Trophoblast cell (in vitro differentiated cells and primary cell): ENCODE data around the gene EIF5A2.

Experiments
- DNase-seq, 2 donors: peaks; one replicate each; pipeline ENCODE4 v3.0.0-alpha.2; 2016
- H2AFZ ChIP-seq: 2 replicates; pipeline ENCODE4 v1.6.1; 2013; ENCODE audit warnings: low read length, moderate library complexity, mild to moderate bottlenecking; ENCODE audit not compliant: insufficient read depth, poor library complexity
- H2AK5ac ChIP-seq: 2 replicates; pipeline ENCODE4 v1.6.1; 2013; ENCODE audit warnings: mild to moderate bottlenecking, low read length
- H2BK120ac ChIP-seq: 2 replicates; pipeline ENCODE4 v1.6.1; 2013; ENCODE audit warnings: low read length, mild to moderate bottlenecking, moderate library complexity; ENCODE audit not compliant: insufficient read depth, poor library complexity
- H2BK12ac ChIP-seq: 2 replicates; pipeline ENCODE4 v1.6.1; 2013; ENCODE audit warnings: mild to moderate bottlenecking, low read length, moderate library complexity
- H2BK5ac ChIP-seq: 2 replicates; pipeline ENCODE4 v1.6.1; 2013; ENCODE audit warnings: low read length, low read depth, moderate library complexity, mild to moderate bottlenecking; ENCODE audit not compliant: poor library complexity
- H3K14ac ChIP-seq: 2 replicates; pipeline ENCODE4 v1.6.1; 2013; ENCODE audit warnings: mild to moderate bottlenecking, low read length
- H3K18ac ChIP-seq: 2 replicates; pipeline ENCODE4 v1.6.1; 2013; ENCODE audit warnings: mild to moderate bottlenecking, low read length
- H3K23ac ChIP-seq: 2 replicates; pipeline ENCODE4 v1.6.1; 2013; ENCODE audit warnings: low read length
- H3K27ac ChIP-seq: 2 replicates; pipeline ENCODE4 v1.5.1; 2013; ENCODE audit warnings: low read depth, mild to moderate bottlenecking, inconsistent platforms, low read length, moderate library complexity
- H3K27me3 ChIP-seq: 2 replicates; pipeline ENCODE4 v1.6.1; 2013; ENCODE audit warnings: inconsistent platforms, mild to moderate bottlenecking, low read length, moderate library complexity; ENCODE audit not compliant: insufficient read depth
- H3K36me3 ChIP-seq, 2 experiments: 1 replicate in 1 of 2; 2 replicates in 1 of 2; pipeline ENCODE4 v1.6.1; 2013; ENCODE audit warnings: low read length in 2 of 2, mild to moderate bottlenecking in 2 of 2, moderate library complexity in 1 of 2; ENCODE audit not compliant: insufficient read depth in 2 of 2, control insufficient read depth in 1 of 2
- H3K4ac ChIP-seq: 2 replicates; pipeline ENCODE4 v1.6.1; 2013; ENCODE audit warnings: low read depth, mild to moderate bottlenecking, low read length, moderate library complexity
- H3K4me1 ChIP-seq, 2 experiments: 1 replicate in 1 of 2; 2 replicates in 1 of 2; pipeline ENCODE4 v1.6.1; 2013; ENCODE audit warnings: low read length in 2 of 2, mild to moderate bottlenecking in 2 of 2, moderate library complexity in 1 of 2; ENCODE audit not compliant: insufficient read depth in 2 of 2, control insufficient read depth in 1 of 2
- H3K4me2 ChIP-seq: 2 replicates; pipeline ENCODE4 v1.6.1; 2013; ENCODE audit warnings: inconsistent platforms, mild to moderate bottlenecking, low read length, moderate library complexity
- H3K4me3 ChIP-seq: 2 replicates; pipeline ENCODE4 v1.5.1; 2013; ENCODE audit warnings: mild to moderate bottlenecking, low read depth, low read length, inconsistent platforms
- H3K79me1 ChIP-seq: one replicate; pipeline ENCODE4 v1.6.1; 2013; ENCODE audit warnings: low read length
- H3K79me2 ChIP-seq: 2 replicates; pipeline ENCODE4 v1.6.1; 2013; ENCODE audit warnings: low read length, mild to moderate bottlenecking; ENCODE audit not compliant: control insufficient read depth, insufficient read depth, poor library complexity
- H3K9ac ChIP-seq: 2 replicates; pipeline ENCODE4 v1.6.1; 2013; ENCODE audit warnings: mild to moderate bottlenecking, low read length
- H3K9me3 ChIP-seq: 2 replicates; pipeline ENCODE4 v1.6.1; 2013; ENCODE audit warnings: low read depth, mild to moderate bottlenecking, control low read depth, inconsistent platforms, low read length; ENCODE audit not compliant: insufficient read depth
- H4K12ac ChIP-seq: 2 replicates; pipeline ENCODE4 v1.6.1; 2013; ENCODE audit warnings: low read depth, mild to moderate bottlenecking, low read length, moderate library complexity
- H4K8ac ChIP-seq: 2 replicates; pipeline ENCODE4 v1.6.1; 2013; ENCODE audit warnings: low read depth, mild to moderate bottlenecking, low read length, moderate library complexity
- H4K91ac ChIP-seq: one replicate; pipeline ENCODE4 v1.6.1; 2013; ENCODE audit warnings: low read depth, mild to moderate bottlenecking, low read length, moderate library complexity
- WGBS: extraction: QIAGEN DNeasy Blood & Tissue Kit; methylation state at CpG from one replicate; pipeline ENCODE4 v1.1.7; 2013; ENCODE audit warnings: missing lambda C conversion rate; ENCODE audit not compliant: insufficient read length, insufficient coverage; ENCODE audit errors: extremely low coverage; 5-methylcytosine and 5-hydroxymethylcytosine counted together

Gene EIF5A2

GRCh38 chr3:170869239-170869590, 39.2 kb downstream of the EIF5A2 start:
- Histone ChIP-seq H4K91ac (no peak overlapping the region), H3K23ac (no peak overlapping the region), H3K27ac (no peak overlapping the region), H3K79me1 (peaks cover 4% of the 10 kb centered on the region), H3K14ac (no peak overlapping the region), H3K27me3 (no peaks in the 10 kb centered on the region), H3K9me3 (no peaks in the 10 kb centered on the region), H3K9ac (peak overlapping the region; percentile 73), H3K4me2 (peak overlapping the region; percentile 66), H2AFZ (no peak overlapping the region), H3K18ac (no peak overlapping the region), H3K4me3 (no peak overlapping the region), H4K12ac (no peak overlapping the region), H3K36me3 (peaks cover 2 to 8% of the 10 kb centered on the region in 2 experiments), H2BK12ac (no peak overlapping the region), H3K4ac (peak overlapping the region; percentile 72), H4K8ac (no peak overlapping the region), H3K79me2 (peaks cover 4% of the 10 kb centered on the region), H2BK5ac (no peak overlapping the region), H2AK5ac (no peak overlapping the region), H2BK120ac (no peak overlapping the region), H3K4me1 (peaks cover 2 to 3% of the 10 kb centered on the region in 2 experiments)
- WGBS = no CpG with 5 or more reads among the region's 2 CpGs
- DNase-seq = no peak

GRCh38 chr3:170868577-170869238, 39.7 kb downstream of the EIF5A2 start:
- Histone ChIP-seq H3K4ac (peak overlapping the region; percentile 70), H4K91ac (no peak overlapping the region), H2BK120ac (no peak overlapping the region), H3K27ac (no peak overlapping the region), H4K12ac (no peak overlapping the region), H3K14ac (no peak overlapping the region), H3K9ac (no peak overlapping the region), H3K4me2 (peak overlapping the region; percentile 66), H3K36me3 (peaks cover 2 to 8% of the 10 kb centered on the region in 2 experiments), H3K4me3 (no peak overlapping the region), H3K23ac (no peak overlapping the region), H2BK5ac (no peak overlapping the region), H3K79me1 (peaks cover 4% of the 10 kb centered on the region), H3K18ac (no peak overlapping the region), H3K9me3 (no peaks in the 10 kb centered on the region), H4K8ac (no peak overlapping the region), H3K27me3 (no peaks in the 10 kb centered on the region), H2BK12ac (no peak overlapping the region), H2AFZ (no peak overlapping the region), H3K79me2 (peaks cover 4% of the 10 kb centered on the region), H3K4me1 (peaks cover 2 to 3% of the 10 kb centered on the region in 2 experiments), H2AK5ac (no peak overlapping the region)
- no peak for DNase-seq
- WGBS = no CpG with 5 or more reads among the region's 9 CpGs

- Histone ChIP-seq H3K27ac (no peak overlapping the region), H3K4ac (no peak overlapping the region), H2AK5ac (no peak overlapping the region), H3K4me1 (peaks cover 2 to 3% of the 10 kb centered on the region in 2 experiments), H3K36me3 (peaks cover 2 to 8% of the 10 kb centered on the region in 2 experiments), H3K4me3 (no peak overlapping the region), H4K8ac (no peak overlapping the region), H2AFZ (no peak overlapping the region), H2BK12ac (no peak overlapping the region), H3K79me2 (peaks cover 4% of the 10 kb centered on the region), H4K12ac (no peak overlapping the region), H3K23ac (no peak overlapping the region), H3K18ac (no peak overlapping the region), H3K9ac (no peak overlapping the region), H2BK120ac (no peak overlapping the region), H2BK5ac (no peak overlapping the region), H3K79me1 (peaks cover 4% of the 10 kb centered on the region), H3K27me3 (no peaks in the 10 kb centered on the region), H3K4me2 (no peak overlapping the region), H3K9me3 (no peaks in the 10 kb centered on the region), H3K14ac (no peak overlapping the region), H4K91ac (no peak overlapping the region)
- DNase-seq = no peak
- no CpG with 5 or more reads among the region's 1 CpG for WGBS
These were observed 41.1 kb downstream of the EIF5A2 start for GRCh38 chr3:170867143-170867937.

- no peak overlapping the region for H4K91ac ChIP-seq
- H3K27me3 ChIP-seq = no peaks in the 10 kb centered on the region
- no peak overlapping the region for H3K4me2 ChIP-seq
- no peak overlapping the region for H4K8ac ChIP-seq
- H3K4me1 ChIP-seq = peaks cover 2 to 3% of the 10 kb centered on the region in 2 experiments
- no peak overlapping the region for H3K14ac ChIP-seq
- H3K79me2 ChIP-seq = peaks cover 4% of the 10 kb centered on the region
- H2BK5ac ChIP-seq = no peak overlapping the region
- H3K27ac ChIP-seq = no peak overlapping the region
- H2AFZ ChIP-seq = no peak overlapping the region
- no CpG with 5 or more reads among the region's 3 CpGs for WGBS
- H3K9me3 ChIP-seq = no peaks in the 10 kb centered on the region
- H3K4ac ChIP-seq = no peak overlapping the region
- H4K12ac ChIP-seq = no peak overlapping the region
- no peak overlapping the region for H2AK5ac ChIP-seq
- H3K79me1 ChIP-seq = peaks cover 4% of the 10 kb centered on the region
- no peak overlapping the region for H3K23ac ChIP-seq
- no peak overlapping the region for H3K4me3 ChIP-seq
- H3K36me3 ChIP-seq = peaks cover 2 to 8% of the 10 kb centered on the region in 2 experiments
- H3K18ac ChIP-seq = no peak overlapping the region
- no peak overlapping the region for H2BK12ac ChIP-seq
- no peak overlapping the region for H3K9ac ChIP-seq
- no peak overlapping the region for H2BK120ac ChIP-seq
- DNase-seq = no peak
These were observed 41.9 kb downstream of the EIF5A2 start for GRCh38 chr3:170866499-170866898.
